HG03457 (cell line): ENCODE results near the gene DUSP14.
"Not testable (repeated sequence)": the region's sequence is repeated elsewhere in the genome, so short reads cannot be mapped to it uniquely, and the experiment has no call there.

Experiments used
- ATAC-seq: cut with Tn5 transposase; IDR thresholded peaks from one replicate; pipeline ENCODE4 v1.9.1; 2021; ENCODE audit warnings: moderate number of reproducible peaks; ENCODE audit not compliant: unreplicated experiment

DUSP14 gene, protein sequence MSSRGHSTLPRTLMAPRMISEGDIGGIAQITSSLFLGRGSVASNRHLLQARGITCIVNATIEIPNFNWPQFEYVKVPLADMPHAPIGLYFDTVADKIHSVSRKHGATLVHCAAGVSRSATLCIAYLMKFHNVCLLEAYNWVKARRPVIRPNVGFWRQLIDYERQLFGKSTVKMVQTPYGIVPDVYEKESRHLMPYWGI

DNA sequence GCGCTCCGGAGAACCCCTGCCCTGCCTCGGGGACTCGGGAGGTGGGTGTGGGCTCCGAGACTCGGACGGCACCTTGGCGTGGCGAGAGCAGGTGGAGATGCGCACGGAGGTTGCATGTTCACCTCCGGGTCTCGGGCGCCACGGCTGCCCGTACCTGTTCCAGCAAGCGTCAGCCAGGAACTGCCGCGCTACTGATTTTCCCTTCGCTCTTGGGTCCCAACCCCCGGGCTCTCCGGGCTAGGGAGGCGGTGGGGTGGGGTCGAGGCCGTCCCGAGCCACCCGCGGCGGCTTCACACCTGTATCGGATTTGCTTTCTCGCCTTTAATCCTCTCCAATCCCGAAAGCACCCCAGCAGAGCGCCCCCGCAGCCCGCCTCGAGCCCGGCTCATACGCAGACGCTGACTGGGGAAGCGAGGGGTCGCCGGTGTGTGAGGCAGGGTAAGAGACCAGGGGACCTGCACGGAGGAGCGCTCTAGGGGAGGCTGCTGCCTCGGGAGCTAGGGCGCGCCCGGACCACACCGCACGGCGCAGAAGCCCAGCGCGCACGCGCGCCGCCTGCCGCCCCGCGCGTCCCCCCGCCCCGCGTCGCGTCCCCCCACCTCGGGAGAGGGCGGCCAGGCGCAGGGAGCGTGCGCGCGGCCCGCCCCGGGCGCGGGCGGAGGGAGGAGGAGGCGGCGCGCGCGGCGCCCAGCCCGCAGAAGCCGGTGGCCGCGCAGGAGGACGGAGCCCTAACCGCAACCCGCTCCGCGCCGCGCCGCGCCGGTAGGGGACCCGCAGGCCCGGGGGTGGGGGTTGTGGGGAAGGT lies at the start of gene DUSP14:
TSS of gene DUSP14 (plus strand) at position 695 of the 805 bp plus-strand sequence. CDS start 22,382 bp downstream, outside the sequence.
- peak; percentile 47 for ATAC-seq

DNA sequence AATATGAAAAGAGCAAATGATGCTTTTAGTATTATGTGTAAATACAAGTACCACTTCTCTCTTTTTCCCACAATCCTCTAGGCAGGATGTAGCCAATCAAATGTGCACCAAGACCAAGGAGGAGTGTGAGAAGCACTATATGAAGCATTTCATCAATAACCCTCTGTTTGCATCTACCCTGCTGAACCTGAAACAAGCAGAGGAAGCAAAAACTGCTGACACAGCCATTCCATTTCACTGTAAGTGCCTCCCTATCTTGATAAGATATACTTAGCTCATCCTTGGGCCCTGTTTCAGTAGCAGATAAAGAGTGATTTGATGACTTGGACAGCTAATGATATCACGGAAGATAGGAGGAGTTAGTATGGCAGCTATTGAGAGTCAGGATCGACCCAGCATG lies 49.3 kb upstream of the DUSP14 start:
- ATAC-seq: no peak

DNA sequence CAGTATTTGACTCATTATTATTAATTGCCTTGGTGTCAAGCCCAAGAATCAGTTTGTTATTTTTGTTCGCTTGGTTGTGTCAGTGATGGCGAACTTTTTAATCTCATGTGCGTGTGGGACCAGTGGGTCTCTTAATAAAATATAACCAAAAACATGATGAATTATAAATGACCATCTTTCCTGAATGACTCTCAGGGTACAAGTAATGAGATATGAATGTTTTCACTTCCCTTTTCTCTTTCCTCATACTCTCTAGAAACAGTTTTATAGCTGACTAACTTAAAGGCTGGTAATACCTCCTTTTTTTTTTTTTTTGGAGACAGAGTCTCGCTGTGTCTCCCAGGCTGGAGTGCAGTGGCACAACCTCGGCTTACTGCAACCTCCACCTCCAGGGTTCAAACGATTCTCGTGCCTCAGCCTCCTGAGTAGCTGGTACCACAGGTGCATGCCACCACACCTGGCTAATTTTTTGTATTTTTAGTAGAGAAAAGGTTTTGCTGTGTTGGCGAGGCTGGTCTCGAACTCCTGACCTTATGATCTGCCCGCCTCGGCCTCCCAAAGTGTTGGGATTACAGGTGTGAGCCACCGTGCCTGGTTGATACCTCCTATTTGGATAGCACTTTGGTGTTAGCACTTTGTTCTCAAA lies 48.2 kb upstream of the DUSP14 start:
- not testable (repeated sequence) for ATAC-seq

DNA sequence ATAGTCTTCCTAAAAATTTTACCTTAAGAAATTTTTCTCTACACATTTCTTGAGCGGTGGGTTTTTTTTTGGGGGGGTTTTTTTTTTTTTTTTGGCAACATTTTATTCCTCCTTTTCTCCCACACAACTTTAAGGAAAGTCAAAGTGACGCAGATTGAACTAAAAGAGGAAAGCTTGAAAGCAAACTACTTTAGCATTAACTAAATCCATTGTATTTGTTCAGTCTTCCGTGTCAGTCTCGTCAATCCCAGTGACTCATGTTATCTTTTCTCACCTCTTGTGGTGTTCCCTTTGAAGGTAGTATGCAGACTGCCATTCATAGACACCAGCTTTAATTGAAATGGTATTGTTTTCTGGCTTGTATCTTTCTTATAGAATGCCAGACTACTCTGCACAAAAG lies 43.7 kb upstream of the DUSP14 start:
- ATAC-seq: no peak

DNA sequence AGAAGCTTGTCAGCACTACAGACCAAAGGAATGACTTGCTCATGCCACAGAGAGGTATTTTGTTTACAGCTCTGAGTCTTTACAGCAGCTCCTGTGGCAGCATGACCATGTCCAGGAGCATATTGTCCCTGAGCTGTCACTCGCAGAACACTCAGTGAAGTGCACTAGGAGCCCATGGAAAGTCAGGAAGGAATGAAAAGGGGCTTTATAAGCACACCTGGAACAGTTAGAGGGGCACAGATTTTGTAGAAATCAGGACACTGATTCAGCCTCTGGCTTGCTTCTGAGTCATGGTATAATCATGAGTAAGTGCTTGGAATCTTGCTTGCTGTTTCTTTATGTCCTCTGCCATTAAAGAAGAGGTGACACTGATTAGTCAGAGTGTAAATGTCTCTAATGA lies 42.0 kb upstream of the DUSP14 start:
- no peak for ATAC-seq

DNA sequence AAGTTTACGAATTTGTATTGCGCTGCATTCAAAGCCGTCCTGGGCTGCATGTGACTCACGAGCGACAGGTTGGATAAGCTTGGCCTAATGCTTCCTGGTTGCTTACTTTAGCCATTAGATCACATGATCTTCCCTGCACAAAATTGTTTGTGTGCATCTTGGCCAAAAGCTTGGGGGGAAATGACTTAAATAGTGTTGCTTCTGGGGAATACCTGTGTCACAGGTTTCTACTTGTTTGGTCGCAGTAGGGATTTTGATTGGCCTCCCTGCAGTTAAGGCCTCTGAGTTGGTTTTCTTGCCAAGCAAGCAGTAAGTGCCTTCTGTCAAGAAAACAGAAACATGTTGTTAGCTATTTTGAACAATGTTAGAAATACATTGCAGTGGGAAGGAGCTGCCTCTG lies 39.6 kb upstream of the DUSP14 start:
- ATAC-seq: no peak

DNA sequence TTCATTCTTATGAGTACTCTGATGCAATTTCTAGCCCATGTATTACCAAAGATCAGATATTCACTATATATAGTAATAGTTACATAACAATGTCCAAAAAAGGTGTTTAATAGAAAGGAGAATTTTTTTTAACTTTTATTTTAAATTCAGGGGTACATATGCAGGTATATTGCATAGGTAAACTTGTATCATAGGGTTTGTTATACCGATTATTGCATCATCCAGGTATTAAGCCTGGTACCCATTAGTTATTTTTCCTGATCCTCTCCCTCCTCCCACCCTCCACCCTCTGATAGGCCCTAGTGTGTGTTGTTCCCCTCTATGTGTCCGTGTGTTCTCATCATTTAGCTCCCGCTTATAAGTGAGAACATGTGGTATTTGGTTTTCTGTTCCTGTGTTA lies 31.9 kb upstream of the DUSP14 start:
- ATAC-seq: not testable (repeated sequence)

DNA sequence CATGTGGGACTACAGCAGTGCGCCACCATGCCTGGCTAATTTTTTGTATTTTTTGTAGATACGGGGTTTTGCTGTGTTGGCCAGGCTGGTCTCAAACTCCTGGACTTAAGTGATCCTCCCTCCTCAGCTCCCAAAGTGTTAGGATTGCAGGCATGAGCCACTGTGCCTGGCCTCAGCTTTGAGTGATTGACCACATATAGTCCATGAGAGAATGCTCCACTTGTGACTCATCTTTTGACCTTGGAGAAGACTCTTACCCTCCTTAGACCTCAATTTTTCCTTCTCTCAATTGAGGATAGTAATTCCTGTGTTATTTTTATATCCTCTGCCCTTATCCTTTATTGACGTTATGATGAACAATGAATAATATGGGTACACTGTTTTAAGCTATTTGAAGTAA lies 30.9 kb upstream of the DUSP14 start:
- no peak for ATAC-seq

DNA sequence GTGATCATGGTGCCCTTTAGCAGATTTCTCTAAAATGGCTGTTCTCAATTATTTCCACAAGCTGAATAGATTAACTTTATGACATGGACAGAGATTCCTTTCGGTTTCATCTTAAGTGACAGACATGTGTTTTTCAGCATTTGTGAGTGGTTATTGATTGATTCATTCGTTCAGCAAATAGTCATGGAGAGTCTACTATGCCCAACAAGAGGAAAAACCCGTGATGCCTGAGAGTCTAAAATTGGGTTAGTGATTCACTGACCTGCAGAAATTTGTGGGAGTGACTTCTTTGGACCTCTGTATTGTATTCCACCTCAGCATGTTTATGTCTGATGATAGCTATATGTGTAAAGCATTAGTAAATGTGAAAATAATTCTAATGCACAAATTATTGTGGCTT lies 28.0 kb upstream of the DUSP14 start:
- ATAC-seq: no peak

DNA sequence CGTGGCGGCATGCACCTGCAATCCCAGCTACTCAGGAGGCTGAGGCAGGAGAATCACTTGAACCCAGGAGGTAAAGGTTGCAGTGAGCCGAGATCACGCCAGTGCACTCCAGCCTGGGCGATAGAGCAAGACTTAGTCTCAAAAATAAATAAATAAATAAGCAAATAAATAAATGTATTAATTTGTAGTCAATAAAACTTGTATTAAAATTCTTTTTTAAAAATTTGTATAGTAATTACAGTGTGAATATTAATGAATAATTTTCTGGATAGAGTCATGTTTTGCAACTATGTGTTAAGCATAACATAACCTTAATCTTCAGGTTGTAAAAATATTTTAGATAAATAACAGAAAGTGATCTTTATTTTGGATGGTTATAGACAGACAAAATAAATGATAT lies 27.2 kb upstream of the DUSP14 start:
- no peak for ATAC-seq

DNA sequence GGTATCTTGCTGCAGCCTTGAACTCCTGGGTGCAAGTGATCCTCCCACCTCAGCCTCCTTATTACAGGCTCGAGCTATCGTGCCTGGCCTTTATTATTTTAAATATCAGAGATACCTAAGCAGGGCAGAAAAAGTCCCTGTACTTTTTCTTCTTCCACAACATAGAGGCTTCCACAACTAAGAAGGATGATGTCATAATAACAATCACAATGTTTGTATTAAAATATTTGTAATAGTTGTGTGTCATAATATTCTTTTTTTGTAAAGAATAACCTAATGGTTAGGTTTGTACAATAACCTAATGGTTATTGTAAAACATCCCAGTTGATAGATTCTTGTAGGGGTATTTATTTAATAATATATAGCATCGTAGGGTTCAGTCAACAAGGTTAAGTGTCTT lies 26.7 kb upstream of the DUSP14 start:
- no peak for ATAC-seq

DNA sequence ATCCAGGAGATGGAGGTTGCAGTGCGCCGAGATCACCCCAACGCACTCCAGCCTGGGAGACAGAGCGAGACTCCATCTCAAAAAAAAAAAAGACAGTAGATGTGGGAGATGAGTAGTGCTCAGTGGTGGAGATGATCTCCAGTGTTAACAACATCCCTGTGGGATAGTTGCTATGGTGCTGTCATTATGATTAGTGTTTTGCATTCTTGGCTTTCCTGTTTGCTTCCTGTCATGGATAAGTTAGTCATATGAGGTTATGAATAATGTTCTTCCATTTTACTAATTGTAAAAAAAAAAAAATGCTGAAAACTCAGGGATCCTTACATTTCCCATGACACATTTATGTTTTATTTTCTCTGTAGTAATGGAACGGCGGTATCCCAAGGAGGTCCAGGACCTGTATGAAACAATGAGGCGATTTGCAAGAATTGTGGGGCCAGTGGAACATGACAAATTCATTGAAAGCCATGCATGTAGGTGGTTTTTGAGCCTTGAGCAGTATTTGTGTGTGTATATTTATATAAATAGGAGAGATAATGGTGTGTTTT lies 24.5 kb upstream of the DUSP14 start:
- ATAC-seq: no peak

DNA sequence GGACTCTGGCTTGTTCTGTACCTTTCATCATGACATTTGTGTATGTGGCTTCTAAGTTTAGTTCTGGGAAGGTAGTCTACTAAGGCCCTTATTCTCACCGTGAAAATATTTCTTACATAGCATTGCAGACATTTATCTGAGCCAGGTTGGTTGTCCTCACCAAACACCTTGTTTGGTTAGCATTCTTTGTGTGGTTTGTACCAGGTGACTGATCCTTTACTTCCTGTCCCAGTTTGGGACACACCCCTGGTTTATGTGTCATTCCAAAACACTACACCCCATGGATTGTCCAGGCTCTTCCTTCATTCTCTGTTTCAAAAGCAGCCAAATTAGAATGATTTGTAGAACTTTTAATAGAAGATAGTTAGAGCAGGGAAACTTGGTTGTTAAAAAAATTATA lies 23.2 kb upstream of the DUSP14 start:
- no peak for ATAC-seq

DNA sequence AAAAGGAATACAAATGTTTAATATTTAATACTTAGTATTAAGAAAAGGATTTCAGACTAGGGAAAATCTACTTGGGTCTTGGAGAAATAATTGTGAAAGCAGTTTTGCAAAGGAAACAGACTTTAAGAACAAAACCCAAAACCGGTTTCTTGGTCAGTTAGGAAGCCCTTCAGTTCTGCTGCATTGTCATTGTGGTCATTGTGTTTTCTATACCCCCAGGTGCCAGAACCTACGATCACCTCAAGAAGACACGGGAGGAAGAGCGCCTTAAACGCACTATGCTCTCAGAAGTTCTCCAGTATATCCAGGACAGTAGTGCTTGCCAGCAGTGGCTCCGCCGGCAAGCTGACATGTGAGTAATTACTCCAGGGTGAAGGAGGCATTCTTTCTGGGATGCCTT lies 19.5 kb upstream of the DUSP14 start:
- no peak for ATAC-seq

DNA sequence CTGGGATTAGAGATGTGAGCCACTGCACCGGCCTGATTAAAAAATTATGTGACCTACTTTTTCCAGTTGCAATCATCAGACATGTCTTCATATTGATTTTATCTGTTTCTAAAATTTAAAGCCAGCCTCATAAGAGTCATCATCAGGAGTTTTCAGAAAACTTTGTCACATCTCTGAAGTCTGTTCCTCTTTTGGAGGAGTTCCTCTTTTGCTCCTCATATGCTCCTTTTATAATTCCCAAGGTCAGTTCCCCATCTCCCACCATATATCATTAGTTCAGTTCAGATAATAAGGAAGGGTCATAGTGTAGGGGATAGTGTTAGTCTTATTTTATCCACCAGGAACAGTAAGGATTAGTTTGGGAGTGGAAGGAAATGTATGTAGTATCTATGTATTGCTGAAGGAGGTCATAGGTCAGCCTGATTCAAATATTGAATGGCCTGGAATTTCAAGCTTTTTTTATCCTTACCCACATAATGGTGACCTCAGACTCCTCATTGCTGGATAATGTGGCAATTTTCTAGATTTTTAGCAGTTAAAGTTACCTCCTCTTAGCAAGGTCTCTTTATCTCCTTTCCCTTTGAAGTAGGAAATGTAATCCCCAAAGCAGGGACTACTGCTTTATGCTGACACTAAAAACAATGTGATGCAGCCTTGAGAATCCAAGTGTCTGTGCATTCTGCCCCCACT lies 13.8 kb upstream of the DUSP14 start:
- no peak for ATAC-seq

DNA sequence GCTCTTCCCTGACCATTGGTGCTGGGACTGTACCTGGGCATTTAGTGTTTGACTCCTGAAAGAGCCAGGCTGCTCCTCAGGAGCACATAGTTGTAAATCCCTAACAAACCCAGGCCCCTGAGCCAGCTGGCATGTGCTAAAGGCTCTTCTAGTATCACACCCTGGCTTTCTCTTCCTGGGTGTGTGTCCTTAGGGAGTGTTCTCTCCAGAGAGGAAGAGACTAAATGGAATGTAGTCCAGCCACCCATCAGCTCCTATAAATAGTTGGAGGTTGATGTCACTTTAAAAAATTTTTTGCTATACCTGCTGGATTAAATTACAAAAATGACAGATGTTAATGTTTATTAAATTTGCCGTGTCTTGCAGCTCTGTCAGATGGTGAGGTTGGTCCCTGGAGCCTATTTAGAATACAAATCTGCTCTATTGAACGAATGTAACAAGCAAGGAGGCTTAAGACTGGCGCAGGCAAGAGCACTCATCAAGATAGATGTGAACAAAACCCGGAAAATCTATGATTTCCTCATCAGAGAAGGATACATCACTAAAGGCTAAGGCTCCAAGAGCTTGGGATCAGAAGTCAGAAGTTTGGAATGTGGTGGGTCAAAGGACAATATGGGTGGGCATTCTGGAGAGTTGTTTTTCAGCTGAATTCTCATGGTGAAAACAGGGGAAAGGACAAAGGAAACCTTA lies 13.1 kb upstream of the DUSP14 start:
- ATAC-seq: no peak

DNA sequence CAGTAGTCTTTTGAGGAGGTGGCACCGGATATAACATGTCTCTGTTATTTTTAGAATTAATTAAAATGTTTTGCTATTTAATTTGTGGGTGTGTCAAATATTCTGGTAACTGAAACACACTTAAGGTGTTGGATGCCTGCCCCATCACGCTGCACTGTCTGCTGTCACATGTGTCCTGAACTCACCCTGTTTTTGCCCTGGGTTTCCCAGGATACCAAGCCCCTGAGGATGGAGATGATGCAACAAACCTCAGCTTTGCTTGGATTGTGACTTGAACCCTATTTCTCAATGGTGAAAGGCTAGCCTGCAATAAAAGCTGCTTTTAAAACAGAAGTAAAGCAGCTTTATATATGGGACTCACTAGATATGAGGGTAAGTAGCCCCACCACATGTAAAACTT lies 11.5 kb upstream of the DUSP14 start:
- no peak for ATAC-seq

DNA sequence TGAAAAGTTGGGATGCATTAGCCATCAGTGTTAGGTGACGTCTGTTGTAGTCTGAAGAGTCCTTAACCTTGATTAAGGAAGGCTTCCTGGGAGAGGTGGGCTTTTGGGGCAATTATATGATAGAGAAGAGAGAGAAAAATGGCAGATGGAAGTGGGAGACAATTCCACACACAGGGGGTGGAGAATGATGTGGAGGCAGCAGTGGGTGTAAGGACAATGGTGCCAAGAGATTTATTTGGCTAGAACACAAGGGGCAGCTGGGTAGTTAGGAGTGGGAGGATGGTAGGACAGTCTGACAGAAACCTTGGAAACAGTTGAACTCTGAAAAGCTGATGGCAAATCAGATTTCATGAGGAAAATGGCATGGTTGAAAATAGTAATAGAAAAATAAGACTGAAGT lies 10.7 kb upstream of the DUSP14 start:
- ATAC-seq: no peak

DNA sequence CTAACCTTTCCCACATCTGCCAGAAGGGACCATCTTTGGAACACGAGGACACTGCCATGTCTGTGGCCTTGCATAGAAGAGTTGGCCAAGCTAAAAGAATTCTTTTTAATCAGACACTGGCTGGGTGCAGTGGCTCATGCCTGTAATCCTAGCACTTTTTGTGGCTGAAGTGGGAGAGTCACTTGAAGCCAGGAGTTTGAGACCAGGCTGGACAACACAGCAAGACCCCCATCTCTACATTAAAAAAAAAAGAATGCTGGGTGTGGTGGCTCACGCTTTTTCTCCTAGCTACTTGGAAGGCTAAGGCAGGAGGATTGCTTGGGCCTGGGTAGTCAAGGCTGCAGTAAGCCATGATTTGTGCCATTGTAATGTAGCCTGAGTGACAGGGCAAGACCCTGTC lies 9.3 kb upstream of the DUSP14 start:
- ATAC-seq: no peak

DNA sequence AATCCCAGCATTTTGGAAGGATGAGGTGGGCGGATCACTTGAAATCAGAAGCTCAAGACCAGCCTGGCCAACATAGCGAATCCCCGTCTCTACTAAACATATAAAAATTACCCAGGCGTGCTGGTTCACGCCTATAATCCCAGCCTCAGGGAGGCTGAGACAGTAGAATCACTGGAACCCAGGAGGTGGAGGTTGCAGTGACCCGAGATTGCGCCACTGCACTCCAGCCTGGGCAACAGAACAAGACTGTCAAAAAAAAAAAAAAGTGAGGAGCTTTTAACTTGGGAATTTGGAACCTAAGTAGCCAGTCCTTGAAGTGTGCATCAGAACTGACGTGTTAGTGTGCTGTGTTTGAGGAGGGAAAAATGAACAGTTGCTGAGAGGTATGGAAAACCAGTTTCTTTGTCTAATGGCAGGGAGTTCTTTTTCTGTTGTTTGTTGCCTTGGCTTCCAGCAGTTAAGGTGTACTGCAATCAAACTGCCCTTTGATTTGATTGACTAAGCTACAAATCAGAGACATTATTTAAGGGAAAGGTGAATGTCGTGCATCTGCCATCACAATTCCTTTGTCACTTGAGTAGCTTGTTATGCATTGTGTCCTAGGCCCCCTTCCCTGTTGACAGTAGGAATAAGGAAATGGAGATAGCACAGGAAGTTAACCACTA lies 8.6 kb upstream of the DUSP14 start:
- ATAC-seq: no peak
